Chondrocyte (in vitro differentiated cells): ENCODE measurements around the gene SLC5A6. TPM values are rescaled to one million over a fixed set of nuclear protein-coding genes. Genes with fewer than 3 reads are reported as not detected.

ENCODE experiments used
- DNase-seq: peaks from one replicate; pipeline ENCODE4 v3.0.0; 2021; ENCODE audit warnings: mixed read lengths, low spot score
- H3K27ac Mint-ChIP-seq: one replicate; pipeline ENCODE4 v1.8.0; 2021; ENCODE audit warnings: mild to moderate bottlenecking, moderate library complexity, mixed read lengths; ENCODE audit not compliant: unreplicated experiment
- H3K27me3 Mint-ChIP-seq: 2 replicates; pipeline ENCODE4 v1.8.0; 2021; ENCODE audit warnings: low read depth, mixed read lengths
- H3K36me3 Mint-ChIP-seq: 2 replicates; pipeline ENCODE4 v1.8.0; 2021; ENCODE audit warnings: low read depth, mixed read lengths
- H3K4me1 Mint-ChIP-seq: 2 replicates; pipeline ENCODE4 v1.8.0; 2021; ENCODE audit warnings: low read depth, mild to moderate bottlenecking, mixed read lengths
- H3K4me3 Mint-ChIP-seq: one replicate; pipeline ENCODE4 v1.8.0; 2021; ENCODE audit warnings: mild to moderate bottlenecking, moderate library complexity, mixed read lengths; ENCODE audit not compliant: unreplicated experiment
- H3K9me3 Mint-ChIP-seq: 2 replicates; pipeline ENCODE4 v1.8.0; 2021; ENCODE audit warnings: low read depth, mixed read lengths
- CTCF ChIP-seq: fragments of 200-600 bp; sonication (generic); IDR thresholded peaks from 2 replicates; pipeline ENCODE4 v1.5.0; 2021; ENCODE audit warnings: antibody characterized with exemption, mild to moderate bottlenecking, moderate library complexity
- total RNA-seq: library from RNA; stranded (reverse); gene quantifications from 3 replicates; pipeline ENCODE4 v1.2.1, GENCODE V29; 2021

SLC5A6 gene
- total RNA-seq, 1 donor from 2014 or later: 24.3 TPM

GRCh38 chr2:27236136-27236535 lies 24.1 kb upstream of the SLC5A6 start:
- H3K9me3 Mint-ChIP-seq: no peaks in the 10 kb centered on the region
- no peaks in the 10 kb centered on the region for H3K4me1 Mint-ChIP-seq
- peaks cover 73% of the 10 kb centered on the region for H3K36me3 Mint-ChIP-seq
- TF ChIP-seq CTCF: no peak
- H3K27ac Mint-ChIP-seq: no peak overlapping the region
- peak; percentile 49 for DNase-seq
- no peak overlapping the region for H3K4me3 Mint-ChIP-seq
- H3K27me3 Mint-ChIP-seq: no peaks in the 10 kb centered on the region

GRCh38 chr2:27233341-27233740 lies 21.3 kb upstream of the SLC5A6 start:
- no peak for TF ChIP-seq CTCF
- Mint-ChIP-seq H3K4me3 (no peak overlapping the region), H3K36me3 (peaks cover 56% of the 10 kb centered on the region), H3K9me3 (no peaks in the 10 kb centered on the region), H3K4me1 (no peaks in the 10 kb centered on the region), H3K27me3 (no peaks in the 10 kb centered on the region), H3K27ac (no peak overlapping the region)
- no peak for DNase-seq

- no peak for TF ChIP-seq CTCF
- Mint-ChIP-seq H3K36me3 (peaks cover 52% of the 10 kb centered on the region), H3K27ac (no peak overlapping the region), H3K4me1 (no peaks in the 10 kb centered on the region), H3K4me3 (no peak overlapping the region), H3K9me3 (no peaks in the 10 kb centered on the region), H3K27me3 (no peaks in the 10 kb centered on the region)
- DNase-seq: peak; percentile 65
Observed at GRCh38 chr2:27231921-27232320, 19.9 kb upstream of the SLC5A6 start.

- H3K4me3 Mint-ChIP-seq: no peak overlapping the region
- H3K27me3 Mint-ChIP-seq: no peaks in the 10 kb centered on the region
- no peaks in the 10 kb centered on the region for H3K4me1 Mint-ChIP-seq
Observed at GRCh38 chr2:27227501-27227900, 15.4 kb upstream of the SLC5A6 start.

GRCh38 chr2:27225526-27225925 lies 13.5 kb upstream of the SLC5A6 start:
- H3K4me1 Mint-ChIP-seq: no peaks in the 10 kb centered on the region
- H3K27me3 Mint-ChIP-seq: no peaks in the 10 kb centered on the region
- H3K9me3 Mint-ChIP-seq: no peaks in the 10 kb centered on the region
- no peak for TF ChIP-seq CTCF
- H3K36me3 Mint-ChIP-seq: peaks cover 41% of the 10 kb centered on the region
- H3K27ac Mint-ChIP-seq: no peak overlapping the region
- DNase-seq: peak; percentile 66
- no peak overlapping the region for H3K4me3 Mint-ChIP-seq

More at GRCh38 chr2:27227501-27227900, 15.4 kb upstream of the SLC5A6 start:
- Mint-ChIP-seq H3K9me3 (no peaks in the 10 kb centered on the region), H3K36me3 (peaks cover 41% of the 10 kb centered on the region), H3K27ac (no peak overlapping the region)
- no peak for DNase-seq
- no peak for TF ChIP-seq CTCF
